CD14-positive monocyte (primary cell): ENCODE measurements around the gene YIPF3. TPM values are rescaled to one million over a fixed set of nuclear protein-coding genes. Genes with fewer than 3 reads are reported as not detected.
A peak's percentile ranks its signal among the peaks of the same experiment; 100 is the strongest.

ENCODE experiments used
- DNase-seq, 3 donors: peaks; one replicate each; pipeline ENCODE4 v3.0.0-alpha.2; 2011 to 2022
- H2AFZ ChIP-seq: 2 replicates; pipeline ENCODE4 v1.6.0; 2012; ENCODE audit warnings: mild to moderate bottlenecking, low read depth, low read length, inconsistent platforms; ENCODE audit not compliant: insufficient read depth, poor library complexity, severe bottlenecking
- H3K27ac ChIP-seq, 2 donors: 1 replicate in 1 of 2; 2 replicates in 1 of 2; pipeline ENCODE4 v1.5.1; 2012 to 2013; ENCODE audit warnings: low read length in 2 of 2, control low read depth in 1 of 2, inconsistent platforms in 1 of 2, low read depth in 1 of 2, mild to moderate bottlenecking in 1 of 2
- H3K27me3 ChIP-seq, 2 donors: one replicate each; pipeline versions ENCODE4 v1.6.0 to v1.6.1; 2011 to 2013; ENCODE audit warnings: low read length in 2 of 2; ENCODE audit not compliant: control insufficient read depth in 2 of 2, insufficient read depth in 2 of 2
- H3K36me3 ChIP-seq, 2 donors: replicated peaks in 1 of 2; 1 replicate in 1 of 2; 2 replicates in 1 of 2; pipeline versions ENCODE4 v1.5.1 to v1.6.1; 2012 to 2013; ENCODE audit warnings: low read length in 2 of 2, control low read depth in 1 of 2, inconsistent platforms in 1 of 2, mild to moderate bottlenecking in 1 of 2; ENCODE audit not compliant: insufficient read depth in 2 of 2, control insufficient read depth in 1 of 2
- H3K4me1 ChIP-seq, 2 donors: 1 replicate in 1 of 2; 2 replicates in 1 of 2; pipeline versions ENCODE4 v1.5.1 to v1.6.1; 2012 to 2013; ENCODE audit warnings: low read length in 2 of 2, control low read depth in 1 of 2, inconsistent platforms in 1 of 2, mild to moderate bottlenecking in 1 of 2, moderate library complexity in 1 of 2; ENCODE audit not compliant: insufficient read depth in 2 of 2, control insufficient read depth in 1 of 2
- H3K4me2 ChIP-seq: replicated peaks from 2 replicates; pipeline ENCODE3; 2012; ENCODE audit warnings: low read length, moderate library complexity, mild to moderate bottlenecking; ENCODE audit not compliant: poor library complexity, severe bottlenecking; ENCODE audit errors: extremely low read depth
- H3K4me3 ChIP-seq, 3 experiments: fragments of 200-600 bp in 1 of 3; sonication (generic) in 1 of 3; replicated peaks in 1 of 3; 1 replicate in 2 of 3; 2 replicates in 1 of 3; pipeline ENCODE4 v1.5.1; 2011 to 2013; ENCODE audit warnings: low read length in 3 of 3, mild to moderate bottlenecking in 3 of 3, control low read depth in 2 of 3, low read depth in 2 of 3, inconsistent platforms in 1 of 3, moderate library complexity in 1 of 3
- H3K79me2 ChIP-seq: 2 replicates; pipeline ENCODE4 v1.6.0; 2012; ENCODE audit warnings: mild to moderate bottlenecking, control low read depth, inconsistent platforms, low read length, moderate library complexity; ENCODE audit not compliant: insufficient read depth
- H3K9ac ChIP-seq: 2 replicates; pipeline ENCODE4 v1.6.0; 2017; ENCODE audit warnings: low read length, mild to moderate bottlenecking; ENCODE audit not compliant: insufficient read depth, poor library complexity, severe bottlenecking
- H3K9me3 ChIP-seq, 2 donors: replicated peaks in 1 of 2; 1 replicate in 1 of 2; 2 replicates in 1 of 2; pipeline versions ENCODE4 v1.5.1 to v1.6.1; 2012 to 2013; ENCODE audit warnings: low read length in 2 of 2, control low read depth in 1 of 2; ENCODE audit not compliant: control insufficient read depth in 1 of 2, insufficient read depth in 1 of 2
- H4K20me1 ChIP-seq: 2 replicates; pipeline ENCODE4 v1.6.0; 2012; ENCODE audit warnings: mild to moderate bottlenecking, low read length, control low read depth, moderate library complexity; ENCODE audit not compliant: insufficient read depth
- H3K27ac Mint-ChIP-seq, 7 donors: one replicate each; pipeline ENCODE4 v1.8.0; 2020; ENCODE audit warnings: mild to moderate bottlenecking in 7 of 7, mixed read lengths in 7 of 7, moderate library complexity in 6 of 7, inconsistent platforms in 2 of 7
- H3K27me3 Mint-ChIP-seq, 3 donors: one replicate each; pipeline ENCODE4 v1.8.0; 2021 to 2022; ENCODE audit warnings: low read depth in 3 of 3, mild to moderate bottlenecking in 3 of 3, mixed read lengths in 3 of 3, moderate library complexity in 3 of 3, inconsistent platforms in 1 of 3
- H3K36me3 Mint-ChIP-seq, 2 donors: one replicate each; pipeline ENCODE4 v1.8.0; 2020; ENCODE audit warnings: mixed read lengths in 2 of 2, inconsistent platforms in 1 of 2, mild to moderate bottlenecking in 1 of 2
- H3K4me1 Mint-ChIP-seq: one replicate; pipeline ENCODE4 v1.8.0; 2020; ENCODE audit warnings: mild to moderate bottlenecking, mixed read lengths
- H3K4me3 Mint-ChIP-seq, 2 donors: one replicate each; pipeline ENCODE4 v1.8.0; 2020; ENCODE audit warnings: mild to moderate bottlenecking in 2 of 2, mixed read lengths in 2 of 2, moderate library complexity in 1 of 2
- H3K9me3 Mint-ChIP-seq, 7 donors: one replicate each; pipeline ENCODE4 v1.8.0; 2020 to 2022; ENCODE audit warnings: mixed read lengths in 7 of 7, mild to moderate bottlenecking in 6 of 7, moderate library complexity in 6 of 7, inconsistent platforms in 2 of 7
- CTCF ChIP-seq: fragments of 200-600 bp; IDR thresholded peaks from one replicate; pipeline ENCODE4 v1.8.0; 2022; ENCODE audit warnings: antibody characterized with exemption, mild to moderate bottlenecking
- WGBS: methylation state at CpG from one replicate; pipeline ENCODE4 v1.1.5; 2013; ENCODE audit warnings: missing lambda C conversion rate; ENCODE audit not compliant: insufficient coverage; 5-methylcytosine and 5-hydroxymethylcytosine counted together
- intact Hi-C, 2 donors: fragments of 100-400 bp; cut with micrococcal nuclease; formaldehyde crosslinking; loops; one replicate each; pipeline versions ENCODE4 v1.15.0 to v1.15.1; 2023
- polyA plus RNA-seq, 3 donors: library from polyadenylated mRNA; depleted of rRNA in 1 of 3; unstranded in 2 of 3; stranded (reverse) in 1 of 3; fragments of 300-500 nt in 2 of 3; fragments of >200 nt in 1 of 3; fragmentation: Illumina TruSeq in 2 of 3; gene quantifications; 1 replicate in 2 of 3; 2 replicates in 1 of 3; pipeline ENCODE4 v1.2.3, GENCODE V29; 2012 to 2021

The YIPF3 gene
- polyA plus RNA-seq, 3 donors: 112 to 126 (median 123) TPM

GRCh38 chr6:43522547-43523261, 6.0 kb upstream of the YIPF3 start:
- H3K27me3 ChIP-seq: no peaks in the 10 kb centered on the region
- no peak for DNase-seq
- H2AFZ ChIP-seq: no peak overlapping the region
- H3K9me3 ChIP-seq: no peaks in the 10 kb centered on the region
- intact Hi-C loops: no loop called here
- 90% methylated on average over 8 of the region's 8 CpGs for WGBS
- Mint-ChIP-seq H3K4me1 (no peaks in the 10 kb centered on the region), H3K27me3 (peaks cover 0 to 1% (median 0%) of the 10 kb centered on the region in 3 donors), H3K36me3 (peaks cover 0 to 79% of the 10 kb centered on the region in 2 donors), H3K4me3 (no peak overlapping the region), H3K27ac (peak overlapping the region in 1 of 7 donors; percentile 59), H3K9me3 (no peaks in the 10 kb centered on the region)
- no peak overlapping the region for H3K9ac ChIP-seq
- no peak overlapping the region for H3K27ac ChIP-seq
- TF ChIP-seq CTCF: no peak
- H3K4me2 ChIP-seq: no peak overlapping the region
- no peak overlapping the region for H3K4me3 ChIP-seq
- peaks cover 82 to 89% of the 10 kb centered on the region in 2 donors for H3K36me3 ChIP-seq
- peaks cover 5 to 6% of the 10 kb centered on the region in 2 donors for H3K4me1 ChIP-seq
- no peaks in the 10 kb centered on the region for H4K20me1 ChIP-seq
- H3K79me2 ChIP-seq: peaks cover 18% of the 10 kb centered on the region

DNA sequence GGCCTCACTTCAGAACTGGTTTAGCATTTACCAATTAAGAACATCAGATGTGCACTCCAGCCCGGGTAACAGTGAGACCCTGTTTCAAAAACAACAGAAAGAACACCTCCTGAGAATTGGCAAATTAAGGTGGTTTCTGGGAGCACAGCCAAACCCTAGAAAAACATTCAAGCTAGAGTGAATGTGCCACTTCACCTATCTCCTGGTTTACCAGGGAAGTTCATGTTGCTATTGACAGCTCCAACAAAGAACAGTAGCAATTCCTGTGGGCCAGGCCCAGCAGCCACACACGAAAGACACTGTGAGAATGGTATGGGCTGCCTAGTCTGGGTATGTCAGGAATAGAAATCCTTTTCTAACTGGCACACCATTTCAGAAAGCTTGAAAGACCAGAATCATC, 5.1 kb upstream of the YIPF3 start:
- Mint-ChIP-seq H3K27me3 (peaks cover 0 to 1% (median 0%) of the 10 kb centered on the region in 3 donors), H3K4me3 (no peak overlapping the region), H3K9me3 (no peaks in the 10 kb centered on the region), H3K27ac (no peak overlapping the region), H3K4me1 (no peaks in the 10 kb centered on the region), H3K36me3 (peaks cover 0 to 70% of the 10 kb centered on the region in 2 donors)
- H3K4me2 ChIP-seq: no peak overlapping the region
- no peak overlapping the region for H3K4me3 ChIP-seq
- DNase-seq: no peak
- no peak for TF ChIP-seq CTCF
- intact Hi-C loops: no loop called here
- H3K9ac ChIP-seq: no peak overlapping the region
- peaks cover 10 to 12% of the 10 kb centered on the region in 2 donors for H3K4me1 ChIP-seq
- no peak overlapping the region for H2AFZ ChIP-seq
- peaks cover 74 to 80% of the 10 kb centered on the region in 2 donors for H3K36me3 ChIP-seq
- H3K9me3 ChIP-seq: no peaks in the 10 kb centered on the region
- no CpG with 5 or more reads among the region's 2 CpGs for WGBS
- H4K20me1 ChIP-seq: no peaks in the 10 kb centered on the region
- H3K79me2 ChIP-seq: peaks cover 26% of the 10 kb centered on the region
- no peak overlapping the region for H3K27ac ChIP-seq
- H3K27me3 ChIP-seq: no peaks in the 10 kb centered on the region
